22Rv1 (cell line): ENCODE results near the gene NLRP13.
"Not testable (repeated sequence)": the region's sequence is repeated elsewhere in the genome, so short reads cannot be mapped to it uniquely, and the experiment has no call there.

Experiments
- CTCF ChIP-seq: fragments of 450-650 bp; IDR thresholded peaks from 2 replicates; pipeline ENCODE4 v1.5.1; 2017; ENCODE audit warnings: mild to moderate bottlenecking
- ZFX ChIP-seq: fragments of 450-650 bp; IDR thresholded peaks from 2 replicates; pipeline ENCODE4 v1.6.1; 2017; ENCODE audit warnings: antibody characterized with exemption, borderline replicate concordance

GRCh38 chr19:55929258-55929657 is 2.9 kb downstream of the NLRP13 start:
- TF ChIP-seq CTCF, ZFX: not testable (repeated sequence)
